Astrocyte (in vitro differentiated cells and primary cell): ENCODE measurements around the gene G2E3. TPM values are rescaled to one million over a fixed set of nuclear protein-coding genes. Genes with fewer than 3 reads are reported as not detected.
"Not testable (repeated sequence)": the region's sequence is repeated elsewhere in the genome, so short reads cannot be mapped to it uniquely, and the experiment has no call there.

ENCODE experiments used
- DNase-seq: peaks from one replicate; pipeline ENCODE4 v3.0.0-alpha.2; 2010; ENCODE audit warnings: low read depth
- FAIRE-seq: peaks from 2 replicates; lab custom pipeline; 2011; peaks lifted over from hg19 to GRCh38; lab: Jason Lieb, UNC
- H2AFZ ChIP-seq: 2 replicates; pipeline ENCODE4 v1.6.0; 2012; ENCODE audit warnings: low read depth, low read length, inconsistent platforms
- H3K27ac ChIP-seq: 2 replicates; pipeline ENCODE4 v1.5.1; 2011; ENCODE audit warnings: low read depth, low read length, inconsistent platforms
- H3K27me3 ChIP-seq: 2 replicates; pipeline ENCODE4 v1.6.0; 2011; ENCODE audit warnings: low read length, inconsistent platforms; ENCODE audit not compliant: insufficient read depth
- H3K36me3 ChIP-seq: 2 replicates; pipeline ENCODE4 v1.5.1; 2011; ENCODE audit warnings: low read length, inconsistent platforms; ENCODE audit not compliant: insufficient read depth
- H3K4me1 ChIP-seq: 2 replicates; pipeline ENCODE4 v1.5.1; 2011; ENCODE audit warnings: low read length, inconsistent platforms; ENCODE audit not compliant: insufficient read depth
- H3K4me2 ChIP-seq: 2 replicates; pipeline ENCODE4 v1.6.0; 2012; ENCODE audit warnings: low read length, inconsistent platforms
- H3K4me3 ChIP-seq: 2 replicates; pipeline ENCODE4 v1.5.1; 2011; ENCODE audit warnings: low read depth, mild to moderate bottlenecking, low read length, inconsistent platforms; ENCODE audit not compliant: insufficient read depth
- H3K79me2 ChIP-seq: 2 replicates; pipeline ENCODE4 v1.6.0; 2012; ENCODE audit warnings: mild to moderate bottlenecking, low read length, inconsistent platforms; ENCODE audit not compliant: insufficient read depth
- H3K9ac ChIP-seq: 2 replicates; pipeline ENCODE4 v1.6.0; 2012; ENCODE audit warnings: mild to moderate bottlenecking, low read length, inconsistent platforms
- H3K9me3 ChIP-seq: 2 replicates; pipeline ENCODE4 v1.5.1; 2012; ENCODE audit warnings: low read depth, mild to moderate bottlenecking, low read length, inconsistent platforms; ENCODE audit not compliant: insufficient read depth
- H4K20me1 ChIP-seq: 2 replicates; pipeline ENCODE4 v1.6.0; 2012; ENCODE audit warnings: low read length, inconsistent platforms; ENCODE audit not compliant: insufficient read depth
- H3K27ac Mint-ChIP-seq: one replicate; pipeline ENCODE4 v1.8.0; 2021; ENCODE audit warnings: mild to moderate bottlenecking, mixed read lengths; ENCODE audit not compliant: unreplicated experiment
- H3K27me3 Mint-ChIP-seq: one replicate; pipeline ENCODE4 v1.8.0; 2021; ENCODE audit warnings: low read depth, mixed read lengths; ENCODE audit not compliant: unreplicated experiment
- H3K36me3 Mint-ChIP-seq: one replicate; pipeline ENCODE4 v1.8.0; 2021; ENCODE audit warnings: low read depth, mixed read lengths; ENCODE audit not compliant: unreplicated experiment
- H3K4me1 Mint-ChIP-seq: one replicate; pipeline ENCODE4 v1.8.0; 2021; ENCODE audit warnings: low read depth, mixed read lengths; ENCODE audit not compliant: unreplicated experiment
- H3K4me3 Mint-ChIP-seq: one replicate; pipeline ENCODE4 v1.8.0; 2021; ENCODE audit warnings: mild to moderate bottlenecking, moderate library complexity, mixed read lengths; ENCODE audit not compliant: unreplicated experiment
- H3K9me3 Mint-ChIP-seq: one replicate; pipeline ENCODE4 v1.8.0; 2021; ENCODE audit warnings: mild to moderate bottlenecking, mixed read lengths; ENCODE audit not compliant: unreplicated experiment
- EZH2 ChIP-seq: IDR thresholded peaks from 2 replicates; pipeline ENCODE4 v1.6.1; 2012; ENCODE audit warnings: mild to moderate bottlenecking, low read length, inconsistent platforms; ENCODE audit not compliant: insufficient read depth
- total RNA-seq: library from RNA; stranded (reverse); gene quantifications from 2 replicates; pipeline ENCODE4 v1.2.1, GENCODE V29; 2021
- TF ChIP-seq, protein P1 (sequence below): IDR thresholded peaks from 2 replicates; pipeline ENCODE4 v1.5.1; 2011; ENCODE audit warnings: low read depth, mild to moderate bottlenecking, inconsistent platforms, low read length, moderate library complexity; ENCODE audit not compliant: insufficient read depth

Gene G2E3
- total RNA-seq, 1 donor from 2014 or later = 22.4 TPM

DNA sequence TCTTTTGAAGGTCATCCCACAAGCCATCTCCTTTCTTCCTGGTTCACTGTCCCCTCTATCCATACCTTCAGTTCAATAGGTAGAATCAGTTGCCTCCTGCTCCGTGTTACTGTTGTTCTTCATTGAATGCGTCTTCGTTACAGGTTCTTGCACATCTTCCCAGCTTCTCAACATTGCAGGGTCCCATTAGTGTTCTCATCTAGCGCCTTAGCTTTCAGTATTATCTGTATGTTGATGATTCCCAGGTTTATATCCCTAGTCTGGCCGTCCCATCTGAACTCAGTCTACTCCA, 65.1 kb downstream of the G2E3 start:
- H3K36me3 Mint-ChIP-seq = peaks cover 6% of the 10 kb centered on the region
- peaks cover 69% of the 10 kb centered on the region for H3K79me2 ChIP-seq
- H3K36me3 ChIP-seq = peaks cover 5% of the 10 kb centered on the region
- H3K4me3 ChIP-seq = no peak overlapping the region
- peaks cover 43% of the 10 kb centered on the region for H4K20me1 ChIP-seq
- H3K4me1 ChIP-seq = peaks cover 13% of the 10 kb centered on the region
- H3K4me1 Mint-ChIP-seq = peaks cover 23% of the 10 kb centered on the region
- H3K4me3 Mint-ChIP-seq = peak overlapping the region; percentile 98
- no peak overlapping the region for H3K9ac ChIP-seq
- no peak overlapping the region for H3K27ac Mint-ChIP-seq
- TF ChIP-seq, protein P1, sequence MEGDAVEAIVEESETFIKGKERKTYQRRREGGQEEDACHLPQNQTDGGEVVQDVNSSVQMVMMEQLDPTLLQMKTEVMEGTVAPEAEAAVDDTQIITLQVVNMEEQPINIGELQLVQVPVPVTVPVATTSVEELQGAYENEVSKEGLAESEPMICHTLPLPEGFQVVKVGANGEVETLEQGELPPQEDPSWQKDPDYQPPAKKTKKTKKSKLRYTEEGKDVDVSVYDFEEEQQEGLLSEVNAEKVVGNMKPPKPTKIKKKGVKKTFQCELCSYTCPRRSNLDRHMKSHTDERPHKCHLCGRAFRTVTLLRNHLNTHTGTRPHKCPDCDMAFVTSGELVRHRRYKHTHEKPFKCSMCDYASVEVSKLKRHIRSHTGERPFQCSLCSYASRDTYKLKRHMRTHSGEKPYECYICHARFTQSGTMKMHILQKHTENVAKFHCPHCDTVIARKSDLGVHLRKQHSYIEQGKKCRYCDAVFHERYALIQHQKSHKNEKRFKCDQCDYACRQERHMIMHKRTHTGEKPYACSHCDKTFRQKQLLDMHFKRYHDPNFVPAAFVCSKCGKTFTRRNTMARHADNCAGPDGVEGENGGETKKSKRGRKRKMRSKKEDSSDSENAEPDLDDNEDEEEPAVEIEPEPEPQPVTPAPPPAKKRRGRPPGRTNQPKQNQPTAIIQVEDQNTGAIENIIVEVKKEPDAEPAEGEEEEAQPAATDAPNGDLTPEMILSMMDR = no peak
- TF ChIP-seq EZH2 = no peak
- no peak overlapping the region for H3K27ac ChIP-seq
- H2AFZ ChIP-seq = no peak overlapping the region
- no peaks in the 10 kb centered on the region for H3K9me3 Mint-ChIP-seq
- DNase-seq (no peak), FAIRE-seq (no peak)
- H3K27me3 Mint-ChIP-seq = no peaks in the 10 kb centered on the region
- H3K9me3 ChIP-seq = no peaks in the 10 kb centered on the region
- H3K4me2 ChIP-seq = peak overlapping the region; percentile 88
- no peaks in the 10 kb centered on the region for H3K27me3 ChIP-seq

DNA sequence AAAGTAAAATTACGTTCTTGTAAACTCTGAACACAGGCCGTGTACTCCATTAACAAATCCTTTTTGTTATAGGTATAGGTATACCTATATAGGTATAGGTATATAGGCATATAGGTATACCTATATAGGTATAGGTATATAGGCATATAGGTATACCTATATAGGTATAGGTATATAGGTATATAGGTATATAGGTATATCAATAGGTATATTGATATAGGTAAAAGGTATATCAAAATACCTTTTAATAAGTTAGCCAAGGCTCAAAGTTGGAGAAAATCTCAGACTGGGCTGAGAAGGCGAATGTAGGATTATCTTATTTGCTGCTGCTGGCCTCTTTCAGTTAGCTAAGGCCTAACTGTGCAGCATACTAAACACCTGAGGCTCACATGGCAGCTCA, 66.6 kb downstream of the G2E3 start:
- H3K9ac ChIP-seq = no peak overlapping the region
- no peak overlapping the region for H3K27ac Mint-ChIP-seq
- H4K20me1 ChIP-seq = peaks cover 43% of the 10 kb centered on the region
- H3K4me1 ChIP-seq = peaks cover 13% of the 10 kb centered on the region
- peaks cover 6% of the 10 kb centered on the region for H3K36me3 Mint-ChIP-seq
- no peaks in the 10 kb centered on the region for H3K9me3 Mint-ChIP-seq
- no peak overlapping the region for H2AFZ ChIP-seq
- H3K4me1 Mint-ChIP-seq = peaks cover 21% of the 10 kb centered on the region
- no peak overlapping the region for H3K4me2 ChIP-seq
- H3K4me3 ChIP-seq = no peak overlapping the region
- TF ChIP-seq EZH2 = no peak
- TF ChIP-seq, protein P1 = no peak
- FAIRE-seq (no peak), DNase-seq (no peak)
- no peak overlapping the region for H3K4me3 Mint-ChIP-seq
- H3K79me2 ChIP-seq = peaks cover 83% of the 10 kb centered on the region
- peaks cover 7% of the 10 kb centered on the region for H3K36me3 ChIP-seq
- no peaks in the 10 kb centered on the region for H3K27me3 Mint-ChIP-seq
- H3K9me3 ChIP-seq = no peaks in the 10 kb centered on the region
- no peak overlapping the region for H3K27ac ChIP-seq
- no peaks in the 10 kb centered on the region for H3K27me3 ChIP-seq

DNA sequence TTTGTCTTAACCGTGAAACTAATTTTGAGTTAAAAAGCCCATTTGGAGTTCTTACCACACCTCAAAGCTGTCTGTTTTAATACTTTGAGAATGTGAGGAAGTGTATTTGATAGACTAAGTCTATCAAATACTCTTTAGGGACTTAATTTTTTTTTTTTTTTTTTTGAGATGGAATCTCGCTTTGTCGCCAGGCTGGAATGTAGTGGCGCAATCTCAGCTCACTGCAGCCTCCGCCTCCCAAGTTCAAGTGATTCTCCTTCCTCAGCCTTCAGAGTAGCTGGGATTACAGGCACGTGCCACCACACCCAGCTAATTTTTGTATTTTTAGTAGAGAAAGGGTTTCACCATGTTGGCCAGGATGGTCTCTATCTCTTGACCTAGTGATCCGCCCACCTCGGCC, 70.5 kb downstream of the G2E3 start:
- H3K27ac ChIP-seq, H3K4me3 ChIP-seq, H3K27me3 ChIP-seq, H3K27me3 Mint-ChIP-seq, H3K9me3 Mint-ChIP-seq, H3K4me2 ChIP-seq, H3K9ac ChIP-seq, H3K36me3 Mint-ChIP-seq, H3K4me3 Mint-ChIP-seq, H3K9me3 ChIP-seq, FAIRE-seq, H3K4me1 ChIP-seq, H2AFZ ChIP-seq: not testable (repeated sequence)
- H3K79me2 ChIP-seq = peaks cover 89% of the 10 kb centered on the region
- DNase-seq = peak; percentile 15
- H4K20me1 ChIP-seq = peaks cover 57% of the 10 kb centered on the region
- Mint-ChIP-seq H3K27ac (peak overlapping the region; percentile 80), H3K4me1 (peaks cover 16% of the 10 kb centered on the region)
- H3K36me3 ChIP-seq = peaks cover 17% of the 10 kb centered on the region
